Endothelial cell of umbilical vein (primary cell): ENCODE results near the gene STH. TPM values are rescaled to one million over a fixed set of nuclear protein-coding genes. Genes with fewer than 3 reads are reported as not detected.

ENCODE experiments used
- BruUV-seq: library from RNA; stranded (reverse); fragments of 400-500 nt; replicated peaks from 2 replicates; lab custom pipeline; 2021; lab: Mats Ljungman, UMichigan
- CTCF ChIA-PET: fragments of 300-600, 350-600 bp; sonication (Branson Sonifier 250); formaldehyde crosslinking; loops from one replicate; lab custom pipeline; 2021; ENCODE audit warnings: antibody characterized with exemption, inconsistent platforms; lab: Charles Lee
- POLR2A ChIA-PET: fragments of 300-600, 350-600 bp; sonication (Branson Sonifier 250); formaldehyde crosslinking; loops from one replicate; lab custom pipeline; 2021; ENCODE audit warnings: antibody characterized with exemption, inconsistent platforms; lab: Charles Lee
- DNase-seq: peaks from one replicate; pipeline ENCODE4 v3.0.0-alpha.2; 2011; ENCODE audit warnings: low read depth, low spot score
- FAIRE-seq: peaks from 2 replicates; lab custom pipeline; 2011; peaks lifted over from hg19 to GRCh38; lab: Jason Lieb, UNC
- H2AFZ ChIP-seq: 2 replicates; pipeline ENCODE4 v1.6.0; 2012; ENCODE audit warnings: low read depth, low read length, control low read depth, inconsistent platforms
- H3K27ac ChIP-seq: 2 replicates; pipeline ENCODE4 v1.5.1; 2011; ENCODE audit warnings: low read depth, mild to moderate bottlenecking, control low read depth, low read length, moderate library complexity; ENCODE audit not compliant: insufficient read depth
- H3K27me3 ChIP-seq, 2 experiments: 2 replicates each; pipeline versions ENCODE4 v1.6.0 to v1.6.1; 2011; ENCODE audit warnings: low read length in 2 of 2, mixed read lengths in 1 of 2; ENCODE audit not compliant: control insufficient read depth in 2 of 2, insufficient read depth in 2 of 2
- H3K36me3 ChIP-seq, 2 experiments: 2 replicates in 1 of 2; 3 replicates in 1 of 2; pipeline ENCODE4 v1.5.1; 2011; ENCODE audit warnings: low read length in 2 of 2, mild to moderate bottlenecking in 1 of 2, moderate library complexity in 1 of 2; ENCODE audit not compliant: control insufficient read depth in 2 of 2, insufficient read depth in 2 of 2; ENCODE audit errors: extremely low read depth in 1 of 2
- H3K4me1 ChIP-seq: 3 replicates; pipeline ENCODE4 v1.5.1; 2011; ENCODE audit warnings: mild to moderate bottlenecking, low read length; ENCODE audit not compliant: control insufficient read depth, insufficient read depth; ENCODE audit errors: extremely low read depth
- H3K4me2 ChIP-seq: 2 replicates; pipeline ENCODE4 v1.6.1; 2011; ENCODE audit warnings: low read length, control low read depth, mixed read lengths; ENCODE audit not compliant: insufficient read depth
- H3K4me3 ChIP-seq, 3 experiments: fragments of 200-600 bp in 1 of 3; sonication (generic), shearing (Covaris generic) in 1 of 3; replicated peaks in 1 of 3; 2 replicates each; pipeline ENCODE4 v1.5.1; 2011 to 2016; ENCODE audit warnings: control low read depth in 3 of 3, low read length in 3 of 3, mild to moderate bottlenecking in 2 of 3, inconsistent platforms in 1 of 3, low read depth in 1 of 3, moderate library complexity in 1 of 3; ENCODE audit not compliant: insufficient read depth in 1 of 3
- H3K79me2 ChIP-seq: 2 replicates; pipeline ENCODE4 v1.6.0; 2012; ENCODE audit warnings: low read length, inconsistent platforms; ENCODE audit not compliant: control insufficient read depth, insufficient read depth
- H3K9ac ChIP-seq: replicated peaks from 2 replicates; pipeline ENCODE3; 2011; ENCODE audit warnings: low read length, control low read depth; ENCODE audit not compliant: insufficient read depth; ENCODE audit errors: extremely low read depth
- H3K9me1 ChIP-seq: replicated peaks from 3 replicates; pipeline ENCODE4 v1.6.0; 2011; ENCODE audit warnings: mild to moderate bottlenecking, low read length; ENCODE audit not compliant: control insufficient read depth, insufficient read depth; ENCODE audit errors: extremely low read depth
- H3K9me3 ChIP-seq: replicated peaks from 2 replicates; pipeline ENCODE4 v1.5.1; 2012; ENCODE audit warnings: low read length, inconsistent platforms; ENCODE audit not compliant: control insufficient read depth, insufficient read depth
- H4K20me1 ChIP-seq: replicated peaks from 2 replicates; pipeline ENCODE3; 2011; ENCODE audit warnings: mild to moderate bottlenecking, low read length; ENCODE audit not compliant: control insufficient read depth, insufficient read depth; ENCODE audit errors: extremely low read depth
- EZH2 ChIP-seq: IDR thresholded peaks from 2 replicates; pipeline ENCODE4 v1.6.1; 2012; ENCODE audit warnings: borderline replicate concordance, low read depth, mild to moderate bottlenecking, moderate library complexity, low read length, inconsistent platforms; ENCODE audit not compliant: severe bottlenecking
- FOS ChIP-seq: IDR thresholded peaks from 2 replicates; pipeline ENCODE4 v1.6.1; 2011; ENCODE audit warnings: mild to moderate bottlenecking, low read length, moderate library complexity, borderline replicate concordance; ENCODE audit not compliant: insufficient read depth
- GATA2 ChIP-seq: IDR thresholded peaks from 2 replicates; pipeline ENCODE4 v1.7.0; 2011; ENCODE audit warnings: low read depth, mild to moderate bottlenecking, moderate library complexity, mixed read lengths, low read length; ENCODE audit not compliant: insufficient read length, insufficient read depth
- JUN ChIP-seq: IDR thresholded peaks from 2 replicates; pipeline ENCODE4 v1.6.1; 2011; ENCODE audit warnings: borderline replicate concordance, low read depth; ENCODE audit not compliant: insufficient read length, insufficient read depth
- MYC ChIP-seq: IDR thresholded peaks from one replicate; pipeline ENCODE4 v1.6.1; 2011; ENCODE audit warnings: mild to moderate bottlenecking, low read depth, low read length
- POLR2A ChIP-seq: IDR thresholded peaks from 2 replicates; pipeline ENCODE4 v1.6.1; 2012; ENCODE audit warnings: low read depth, mild to moderate bottlenecking, control low read depth, low read length
- POLR2AphosphoS5 ChIP-seq: IDR thresholded peaks from 2 replicates; pipeline ENCODE4 v1.6.1; 2012; ENCODE audit warnings: low read depth, mild to moderate bottlenecking, control low read depth, low read length, moderate library complexity; ENCODE audit not compliant: insufficient read depth
- dilution Hi-C: fragments of 300-500 bp; cut with MboI; formaldehyde crosslinking; loops from one replicate; pipeline ENCODE4 v1.15.0; 2019; ENCODE audit warnings: low sequenced_read_pairs; ENCODE audit not compliant: extremely low pct_ligation_motif_present
- intact Hi-C: fragments of 100-400 bp; cut with micrococcal nuclease; formaldehyde crosslinking; loops from one replicate; pipeline ENCODE4 v1.10.0; 2022
- polyA plus RNA-seq, 4 experiments: library from polyadenylated mRNA; depleted of rRNA in 3 of 4; stranded (reverse) in 3 of 4; unstranded in 1 of 4; fragments of >200 nt; gene quantifications; 2 replicates each; pipeline versions ENCODE4 v1.2.1 to v1.2.3, GENCODE V29; 2011 to 2012; ENCODE audit warnings: missing spikeins in 1 of 4
- total RNA-seq: library from RNA; stranded (reverse); gene quantifications from 2 replicates; pipeline ENCODE4 v1.2.3, GENCODE V29; 2021
- TF ChIP-seq, protein P1 (sequence below), 2 donors: IDR thresholded peaks; 1 replicate in 1 of 2; 2 replicates in 1 of 2; pipeline ENCODE4 v1.5.1; 2011; ENCODE audit warnings: low read length in 2 of 2, mild to moderate bottlenecking in 2 of 2, moderate library complexity in 2 of 2, control low read depth in 1 of 2, inconsistent platforms in 1 of 2, low read depth in 1 of 2; ENCODE audit not compliant: insufficient read depth in 1 of 2; ENCODE audit errors: extremely low read depth in 1 of 2
- TF ChIP-seq, protein P2 (sequence below): IDR thresholded peaks from 2 replicates; pipeline ENCODE4 v1.6.1; 2011; ENCODE audit not compliant: insufficient read depth, insufficient read length

STH gene
- total and polyA plus RNA-seq, 2 donors (not counting 3 experiments of a cell fraction or from before 2014, with no cell fraction given): not detected

DNA sequence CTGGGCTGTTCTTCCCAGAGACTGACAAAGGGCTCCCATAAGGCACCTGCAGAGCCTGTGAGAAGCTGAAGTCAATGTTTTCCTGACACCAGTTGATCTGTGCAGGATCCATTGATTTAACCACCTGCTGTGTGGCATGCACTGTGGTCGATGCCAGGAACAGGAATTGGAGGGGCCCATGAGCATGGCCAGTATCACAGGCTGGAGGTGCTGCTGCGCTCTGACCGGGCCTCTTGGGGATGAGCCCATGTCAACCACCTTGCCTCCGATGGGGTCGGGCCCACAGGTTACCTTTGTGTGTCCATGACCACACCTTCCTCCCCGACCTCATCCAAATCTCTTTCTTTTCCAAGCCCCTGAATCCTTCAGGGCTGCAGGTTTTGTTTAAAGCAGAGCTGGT lies 18.2 kb upstream of the STH start:
- BruUV-seq: no TSS peak
- no peak for FAIRE-seq

DNA sequence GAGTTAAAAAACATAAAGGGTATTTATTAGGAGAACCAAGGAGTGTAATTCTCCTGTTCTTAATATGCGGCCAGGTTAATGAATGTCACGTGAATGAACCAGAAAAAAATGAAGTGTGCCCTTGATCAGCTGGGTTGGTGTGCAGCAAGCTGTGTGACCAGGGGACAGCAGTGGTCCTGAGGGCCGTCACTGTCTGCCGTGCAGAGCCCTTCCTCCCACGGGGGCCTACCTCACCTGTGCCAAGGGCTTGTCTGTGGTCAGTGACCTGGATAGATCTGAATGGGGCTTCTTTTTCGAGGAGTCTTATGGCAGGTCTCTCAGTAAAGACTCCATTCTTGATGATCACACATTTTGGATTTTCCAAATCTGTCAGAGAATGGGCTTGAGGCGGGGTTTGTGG lies 17.7 kb upstream of the STH start:
- Histone ChIP-seq H3K9me1 (no peaks in the 10 kb centered on the region), H3K4me1 (no peaks in the 10 kb centered on the region), H3K36me3 (no peaks in the 10 kb centered on the region), H3K9me3 (no peaks in the 10 kb centered on the region), H3K4me3 (no peak overlapping the region), H3K27me3 (no peaks in the 10 kb centered on the region), H4K20me1 (no peaks in the 10 kb centered on the region), H3K27ac (no peak overlapping the region), H2AFZ (no peak overlapping the region), H3K9ac (no peak overlapping the region), H3K4me2 (no peak overlapping the region), H3K79me2 (no peaks in the 10 kb centered on the region)
- no TSS peak for BruUV-seq
- DNase-seq (no peak), FAIRE-seq (no peak)
- POLR2A ChIA-PET: no interaction called here
- TF ChIP-seq MYC (no peak), EZH2 (no peak), JUN (no peak), POLR2AphosphoS5 (no peak), FOS (no peak), GATA2 (no peak), POLR2A (no peak)
- TF ChIP-seq, protein P1, sequence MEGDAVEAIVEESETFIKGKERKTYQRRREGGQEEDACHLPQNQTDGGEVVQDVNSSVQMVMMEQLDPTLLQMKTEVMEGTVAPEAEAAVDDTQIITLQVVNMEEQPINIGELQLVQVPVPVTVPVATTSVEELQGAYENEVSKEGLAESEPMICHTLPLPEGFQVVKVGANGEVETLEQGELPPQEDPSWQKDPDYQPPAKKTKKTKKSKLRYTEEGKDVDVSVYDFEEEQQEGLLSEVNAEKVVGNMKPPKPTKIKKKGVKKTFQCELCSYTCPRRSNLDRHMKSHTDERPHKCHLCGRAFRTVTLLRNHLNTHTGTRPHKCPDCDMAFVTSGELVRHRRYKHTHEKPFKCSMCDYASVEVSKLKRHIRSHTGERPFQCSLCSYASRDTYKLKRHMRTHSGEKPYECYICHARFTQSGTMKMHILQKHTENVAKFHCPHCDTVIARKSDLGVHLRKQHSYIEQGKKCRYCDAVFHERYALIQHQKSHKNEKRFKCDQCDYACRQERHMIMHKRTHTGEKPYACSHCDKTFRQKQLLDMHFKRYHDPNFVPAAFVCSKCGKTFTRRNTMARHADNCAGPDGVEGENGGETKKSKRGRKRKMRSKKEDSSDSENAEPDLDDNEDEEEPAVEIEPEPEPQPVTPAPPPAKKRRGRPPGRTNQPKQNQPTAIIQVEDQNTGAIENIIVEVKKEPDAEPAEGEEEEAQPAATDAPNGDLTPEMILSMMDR (IDR thresholded peaks at IDR 0.05; ENCODE audit: extremely low read depth in 1 of 2, insufficient read depth in 1 of 2, low read depth in 1 of 2, low read length in 2 of 2): no peak
- TF ChIP-seq, protein P2, sequence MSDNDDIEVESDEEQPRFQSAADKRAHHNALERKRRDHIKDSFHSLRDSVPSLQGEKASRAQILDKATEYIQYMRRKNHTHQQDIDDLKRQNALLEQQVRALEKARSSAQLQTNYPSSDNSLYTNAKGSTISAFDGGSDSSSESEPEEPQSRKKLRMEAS: no peak
- CTCF ChIA-PET: interaction anchor here (1.0 kb wide), 1 partner anchor 32 kb away, joined by 3 read pairs; no protein-coding TSS in a partner anchor
- intact Hi-C loops (no loop called here), dilution Hi-C loops (no loop called here)

More for the DNA sequence above, 18.2 kb upstream of the STH start:
- no peak overlapping the region for H3K4me3 ChIP-seq
- no peak for DNase-seq
- TF ChIP-seq, protein P1 (IDR thresholded peaks at IDR 0.05; ENCODE audit: extremely low read depth in 1 of 2, insufficient read depth in 1 of 2, low read depth in 1 of 2, low read length in 2 of 2): no peak
- TF ChIP-seq JUN (no peak), EZH2 (no peak), GATA2 (no peak), POLR2AphosphoS5 (no peak)
- dilution Hi-C loops (no loop called here), intact Hi-C loops (no loop called here)
- no peaks in the 10 kb centered on the region for H3K9me1 ChIP-seq
- no peaks in the 10 kb centered on the region for H3K36me3 ChIP-seq
- H3K4me2 ChIP-seq: no peak overlapping the region
- H3K27me3 ChIP-seq: no peaks in the 10 kb centered on the region
- POLR2A ChIA-PET: no interaction called here
- H3K9ac ChIP-seq: no peak overlapping the region
- no peaks in the 10 kb centered on the region for H3K4me1 ChIP-seq
- H3K79me2 ChIP-seq: no peaks in the 10 kb centered on the region
- H3K9me3 ChIP-seq: no peaks in the 10 kb centered on the region
- H3K27ac ChIP-seq: no peak overlapping the region
- no peaks in the 10 kb centered on the region for H4K20me1 ChIP-seq
- CTCF ChIA-PET: interaction anchor here (1.0 kb wide), 1 partner anchor 32 kb away, joined by 3 read pairs; no protein-coding TSS in a partner anchor
- no peak overlapping the region for H2AFZ ChIP-seq
